Activated CD4-positive, alpha-beta T cell treated with anti-CD3 and anti-CD28 coated beads, Interleukin-2, amount 50 U/mL, for 1 hour (primary cell): ENCODE data around the gene RPS3.

Experiments used
- DNase-seq: peaks from one replicate; pipeline ENCODE4 v3.0.0-alpha.2; 2020

The RPS3 gene

DNA sequence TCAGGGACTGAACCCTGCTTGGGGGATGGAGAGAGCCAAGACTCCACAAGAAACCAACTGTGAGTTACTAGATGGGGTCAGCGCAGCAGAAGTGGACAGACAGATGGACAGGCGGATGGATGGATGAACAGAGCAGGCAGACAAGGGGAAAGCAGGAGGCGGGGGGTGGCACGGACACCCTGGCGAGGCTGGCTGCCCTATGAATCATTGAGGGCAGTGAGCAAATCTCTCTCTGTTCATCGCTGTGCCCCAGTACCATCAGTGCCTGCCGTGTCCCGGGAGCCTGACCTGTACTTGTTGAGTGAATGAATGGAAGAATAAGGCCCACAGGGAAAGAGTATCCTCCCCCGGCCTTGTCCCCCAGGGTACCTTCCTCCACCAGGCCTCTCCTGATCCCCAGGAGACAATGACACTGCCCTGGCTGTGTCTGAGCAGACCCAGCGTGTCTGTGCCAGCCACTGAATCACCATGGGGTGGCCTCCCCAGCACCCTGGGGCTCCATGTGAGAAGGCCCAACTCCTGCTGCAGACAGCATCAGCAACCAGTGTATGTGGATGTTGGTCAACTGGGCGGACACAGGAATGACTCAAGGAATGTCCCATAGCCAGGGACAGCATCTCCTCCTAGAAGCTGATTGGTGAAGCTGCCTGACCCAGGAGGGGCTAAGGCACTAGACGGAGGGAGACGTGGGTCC lies 38.8 kb downstream of the RPS3 start:
- DNase-seq = no peak

- DNase-seq = no peak
These were observed 39.7 kb downstream of the RPS3 start for GRCh38 chr11:75439026-75439425.

DNA sequence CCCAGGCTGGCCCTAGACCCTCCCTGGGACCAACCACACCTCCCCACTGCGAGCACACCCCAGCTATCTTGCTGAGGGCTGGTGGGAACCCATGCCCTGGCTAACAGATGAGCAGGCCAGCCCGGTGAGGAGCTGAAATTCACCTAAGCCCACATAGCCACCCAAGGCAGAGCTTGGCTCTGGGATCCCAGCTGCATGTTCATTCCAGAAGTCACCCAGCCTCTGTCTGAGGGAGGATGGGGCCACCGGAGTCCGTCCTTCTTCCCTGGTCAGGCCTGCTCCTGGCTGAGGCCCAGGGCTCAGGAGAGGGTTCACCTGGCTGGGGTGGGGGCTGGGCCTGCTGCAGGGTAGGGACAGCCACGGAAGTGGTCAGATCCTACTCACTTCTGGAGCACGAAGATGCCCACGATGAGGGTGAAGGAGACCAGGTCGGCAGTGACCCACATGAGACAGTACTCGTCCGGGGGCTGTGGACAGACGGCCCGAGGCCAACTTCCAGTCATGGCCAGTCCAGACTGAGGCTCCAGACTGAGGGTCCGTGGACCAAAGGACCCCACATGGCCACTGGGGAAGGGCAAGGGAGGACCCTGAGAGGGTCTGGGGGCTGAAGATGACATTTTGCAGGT lies 40.3 kb downstream of the RPS3 start:
- no peak for DNase-seq

- DNase-seq = no peak
These were observed 41.9 kb downstream of the RPS3 start for GRCh38 chr11:75440960-75441803.

DNA sequence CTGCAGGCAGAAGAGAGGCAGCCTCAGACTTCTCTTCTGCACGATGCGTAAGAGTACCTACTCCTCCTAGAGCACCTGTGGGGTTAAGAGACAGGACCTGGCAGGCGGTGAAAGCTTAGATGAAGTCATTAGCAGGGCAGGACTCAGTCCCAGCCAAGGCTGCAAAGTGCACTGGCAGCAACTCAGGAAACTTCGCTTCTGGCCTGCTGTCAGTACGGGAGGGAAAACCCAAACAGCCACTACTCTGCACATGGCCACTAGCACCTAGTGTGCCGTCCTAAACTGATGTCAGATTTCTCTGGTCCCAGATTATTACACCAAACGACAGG lies 42.5 kb downstream of the RPS3 start:
- no peak for DNase-seq

GRCh38 chr11:75442161-75442885 lies 43.0 kb downstream of the RPS3 start:
- no peak for DNase-seq

- DNase-seq = no peak
These were observed 43.7 kb downstream of the RPS3 start for GRCh38 chr11:75443043-75443442.

DNA sequence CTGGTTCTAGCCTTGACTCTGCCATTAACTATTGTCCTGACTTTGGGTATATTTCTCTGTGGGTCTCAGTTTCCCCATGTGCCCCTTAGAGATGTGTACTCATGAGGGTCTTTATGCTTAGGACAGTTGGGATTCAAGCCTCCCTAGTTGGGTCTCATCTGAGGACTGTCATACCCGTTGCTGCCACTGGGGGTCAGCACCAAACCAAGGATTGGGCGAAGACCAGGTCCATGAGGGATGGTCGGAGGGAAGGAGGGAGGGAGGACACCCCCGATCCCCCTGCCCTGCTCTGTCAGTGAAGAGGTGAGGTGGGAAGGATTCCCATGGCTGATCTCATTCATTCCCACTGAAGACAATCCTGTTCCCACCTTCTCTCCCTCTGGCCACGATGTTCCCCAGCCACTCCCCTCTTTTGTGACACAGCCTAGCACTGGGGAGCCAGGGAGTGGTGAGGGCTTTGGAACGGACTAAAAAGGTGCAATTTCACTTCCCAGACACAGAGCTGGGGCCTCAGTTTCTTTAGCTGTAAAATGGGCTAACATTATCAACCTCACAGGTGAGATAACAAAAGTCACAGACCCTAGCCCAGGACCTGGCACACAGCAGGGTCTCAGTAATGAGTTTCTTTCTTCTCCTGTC lies 46.1 kb downstream of the RPS3 start:
- DNase-seq = peak; percentile 75

- no peak for DNase-seq
These were observed 48.1 kb downstream of the RPS3 start for GRCh38 chr11:75447415-75447814.

GRCh38 chr11:75449271-75449670 lies 50.0 kb downstream of the RPS3 start:
- no peak for DNase-seq

DNA sequence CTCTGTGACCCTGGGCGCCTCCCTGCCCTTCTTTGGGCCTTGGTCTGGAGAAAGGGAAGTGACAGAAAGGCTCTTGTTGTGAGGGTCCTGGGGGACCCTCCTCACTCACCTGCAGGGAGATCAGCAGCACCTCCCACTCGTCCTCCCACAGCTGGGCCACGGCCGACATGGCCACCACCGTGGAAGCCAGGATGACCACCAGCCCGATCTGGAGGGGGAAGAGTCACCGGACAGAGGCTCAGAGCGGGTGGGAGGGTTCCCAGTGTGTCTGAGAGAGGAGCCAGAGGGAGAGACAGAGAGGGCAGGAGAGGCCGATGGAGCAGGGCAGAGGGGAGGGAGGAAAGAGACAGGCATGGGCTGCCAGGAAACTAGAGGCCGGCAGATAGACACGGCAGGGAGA lies 50.5 kb downstream of the RPS3 start:
- DNase-seq = no peak

DNA sequence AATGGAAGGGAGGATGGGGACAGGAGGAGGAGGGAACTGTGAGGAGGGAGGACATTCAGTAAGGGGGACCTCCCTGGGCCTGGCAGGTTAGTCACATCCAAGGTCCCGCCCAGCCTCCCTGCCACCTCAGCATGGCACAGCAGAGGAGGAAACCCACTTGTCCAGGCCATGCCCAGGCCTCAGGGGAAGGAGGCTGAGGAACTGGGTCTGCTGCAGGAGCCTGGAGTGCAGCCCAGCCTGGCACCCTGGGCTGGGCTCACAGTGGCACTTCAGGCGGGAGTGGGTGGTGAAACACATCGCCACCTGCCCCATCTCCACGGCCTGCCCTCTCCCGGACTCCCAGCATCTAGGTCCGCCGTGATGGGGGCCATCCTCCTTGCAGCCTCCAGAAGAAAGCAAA lies 50.9 kb downstream of the RPS3 start:
- no peak for DNase-seq

DNA sequence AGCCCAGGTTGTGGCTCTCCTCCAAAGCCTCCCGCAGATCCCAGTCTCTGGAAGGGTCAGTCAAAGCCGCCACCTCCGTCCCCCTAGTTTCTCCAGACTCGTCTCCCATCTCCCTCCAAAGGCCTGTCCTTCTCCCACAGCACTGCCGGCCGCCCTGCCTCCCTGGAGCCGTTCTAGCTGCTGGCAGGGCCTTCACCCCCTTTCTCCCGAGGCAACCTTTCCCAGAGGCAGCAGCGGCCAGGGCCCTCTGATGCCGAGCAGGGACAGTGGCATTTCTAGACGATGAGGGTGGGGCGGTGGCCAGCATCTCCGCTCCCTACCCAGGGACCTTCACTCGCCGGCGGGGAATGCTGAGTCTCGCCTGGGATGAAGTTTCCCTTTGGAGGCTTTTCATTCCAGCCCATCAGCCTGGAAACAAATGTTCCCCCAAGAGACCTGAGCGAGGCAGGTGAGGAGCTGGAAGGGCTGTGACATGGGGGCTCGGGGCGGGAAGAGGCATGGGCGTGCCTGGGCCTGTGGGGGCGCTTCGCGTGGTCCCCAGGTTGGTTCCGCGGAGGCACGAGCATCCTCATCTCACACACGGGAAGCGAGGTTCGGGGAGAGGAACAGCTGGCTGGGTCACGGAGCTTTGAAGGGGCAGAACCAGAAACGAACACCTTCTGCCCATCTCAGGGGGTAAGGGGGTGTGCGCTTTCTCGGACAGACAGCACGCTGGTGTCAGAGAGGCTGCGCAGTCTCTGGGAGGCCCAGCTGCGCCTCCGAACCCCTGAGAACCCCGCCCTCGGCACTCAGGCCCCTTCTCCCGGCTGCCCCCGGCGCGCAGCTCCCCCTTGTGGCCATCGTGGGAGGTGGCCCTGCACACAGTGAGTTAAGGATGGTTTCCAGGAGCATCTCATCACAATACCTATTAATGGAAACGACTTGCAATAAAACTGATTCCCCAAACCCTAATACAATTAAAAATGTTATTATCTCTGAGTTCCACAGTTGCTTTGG lies 51.8 kb downstream of the RPS3 start:
- peak; percentile 32 for DNase-seq

- DNase-seq = no peak
These were observed 54.8 kb downstream of the RPS3 start for GRCh38 chr11:75453916-75454655.

GRCh38 chr11:75454987-75455386 lies 55.7 kb downstream of the RPS3 start:
- no peak for DNase-seq
